BJ (cell line): ENCODE data around the gene KCND3. TPM values are rescaled to one million over a fixed set of nuclear protein-coding genes. Genes with fewer than 3 reads are reported as not detected.

Source experiments
- CTCF ChIA-PET: fragments of 350-600 bp; formaldehyde crosslinking; extraction: SDS; loops from one replicate; lab custom pipeline; 2021; ENCODE audit warnings: antibody characterized with exemption, inconsistent platforms; lab: Yijun Ruan, JAX
- POLR2A ChIA-PET: fragments of 300-600 bp; sonication (Branson Sonifier 250); formaldehyde crosslinking; extraction: SDS; loops from one replicate; lab custom pipeline; 2021; ENCODE audit warnings: antibody characterized with exemption; lab: Charles Lee
- DNase-seq: peaks from one replicate; pipeline ENCODE4 v3.0.0-alpha.2; 2011; ENCODE audit warnings: low read depth
- H3K27me3 ChIP-seq: 2 replicates; pipeline ENCODE4 v1.6.0; 2011; ENCODE audit warnings: low read length; ENCODE audit not compliant: control insufficient read depth, insufficient read depth
- H3K36me3 ChIP-seq: 2 replicates; pipeline ENCODE4 v1.5.1; 2011; ENCODE audit warnings: low read length; ENCODE audit not compliant: control insufficient read depth, insufficient read depth
- H3K4me3 ChIP-seq: 2 replicates; pipeline ENCODE4 v1.5.1; 2011; ENCODE audit warnings: low read depth, mild to moderate bottlenecking, control low read depth, low read length
- polyA plus RNA-seq: library from polyadenylated mRNA; depleted of rRNA; stranded (reverse); fragments of >200 nt; gene quantifications from 2 replicates; pipeline ENCODE4 v1.2.3, GENCODE V29; 2011
- TF ChIP-seq, protein P1 (sequence below): IDR thresholded peaks from 2 replicates; pipeline ENCODE4 v1.5.1; 2011; ENCODE audit warnings: low read depth, mild to moderate bottlenecking, control low read depth, inconsistent platforms, low read length, moderate library complexity; ENCODE audit not compliant: insufficient read depth

Gene KCND3
- polyA plus RNA-seq, 1 experiment: 3.6 TPM

DNA sequence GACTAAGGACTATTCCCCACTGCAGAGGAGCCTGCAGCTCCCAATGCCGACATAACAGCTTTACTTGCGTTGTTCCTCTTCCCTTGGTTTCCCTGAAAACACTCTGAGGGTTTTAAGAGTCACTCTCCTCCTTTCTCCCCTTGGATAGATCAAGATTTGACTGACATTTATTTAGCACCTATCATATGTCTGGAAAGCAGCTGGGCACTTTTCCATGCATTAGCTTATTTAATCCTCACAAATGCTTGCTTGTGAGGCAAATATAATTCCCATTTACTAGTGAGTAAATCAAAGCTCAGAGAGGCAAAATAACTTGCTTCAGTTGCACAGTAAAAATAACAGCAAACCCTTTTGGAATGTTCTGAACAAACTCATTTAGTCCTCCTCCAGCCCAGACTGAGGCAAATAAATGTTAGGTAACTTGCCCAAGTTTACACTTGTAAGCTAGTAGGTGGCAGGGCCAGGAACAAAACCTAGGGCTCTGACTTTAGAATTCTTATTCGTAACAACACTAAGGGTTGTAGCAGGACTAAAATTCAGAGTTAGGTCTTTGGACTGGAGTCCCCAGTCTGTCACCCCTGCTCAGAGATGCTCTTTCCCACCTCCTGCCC lies 81.4 kb downstream of the KCND3 start:
- ChIA-PET CTCF (interaction anchor here (0.6 kb wide), 1 partner anchor 212 kb away, joined by 4 read pairs; no protein-coding TSS in a partner anchor), POLR2A (no interaction called here)
- TF ChIP-seq, protein P1, sequence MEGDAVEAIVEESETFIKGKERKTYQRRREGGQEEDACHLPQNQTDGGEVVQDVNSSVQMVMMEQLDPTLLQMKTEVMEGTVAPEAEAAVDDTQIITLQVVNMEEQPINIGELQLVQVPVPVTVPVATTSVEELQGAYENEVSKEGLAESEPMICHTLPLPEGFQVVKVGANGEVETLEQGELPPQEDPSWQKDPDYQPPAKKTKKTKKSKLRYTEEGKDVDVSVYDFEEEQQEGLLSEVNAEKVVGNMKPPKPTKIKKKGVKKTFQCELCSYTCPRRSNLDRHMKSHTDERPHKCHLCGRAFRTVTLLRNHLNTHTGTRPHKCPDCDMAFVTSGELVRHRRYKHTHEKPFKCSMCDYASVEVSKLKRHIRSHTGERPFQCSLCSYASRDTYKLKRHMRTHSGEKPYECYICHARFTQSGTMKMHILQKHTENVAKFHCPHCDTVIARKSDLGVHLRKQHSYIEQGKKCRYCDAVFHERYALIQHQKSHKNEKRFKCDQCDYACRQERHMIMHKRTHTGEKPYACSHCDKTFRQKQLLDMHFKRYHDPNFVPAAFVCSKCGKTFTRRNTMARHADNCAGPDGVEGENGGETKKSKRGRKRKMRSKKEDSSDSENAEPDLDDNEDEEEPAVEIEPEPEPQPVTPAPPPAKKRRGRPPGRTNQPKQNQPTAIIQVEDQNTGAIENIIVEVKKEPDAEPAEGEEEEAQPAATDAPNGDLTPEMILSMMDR: no peak
- Histone ChIP-seq H3K36me3 (no peaks in the 10 kb centered on the region), H3K4me3 (no peak overlapping the region), H3K27me3 (no peaks in the 10 kb centered on the region)
- no peak for DNase-seq

DNA sequence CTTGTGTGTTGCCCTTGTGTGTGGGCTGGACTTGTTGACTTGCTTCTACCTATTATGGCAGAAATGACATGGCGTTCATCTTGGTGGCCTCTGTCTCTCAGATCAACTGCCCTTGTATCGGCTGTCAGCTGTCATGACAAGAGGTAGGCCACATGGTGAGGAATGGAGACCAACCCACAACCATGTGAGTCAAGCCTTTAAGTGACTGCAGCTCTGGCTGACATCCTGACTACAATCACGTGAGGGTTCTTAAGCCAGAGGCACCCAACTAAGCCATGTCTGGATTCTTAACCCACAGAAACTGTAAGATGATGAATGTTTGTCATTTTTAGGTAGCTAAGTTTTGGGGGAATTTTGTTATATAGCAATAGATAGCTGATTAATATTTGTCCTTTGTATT lies 82.1 kb downstream of the KCND3 start:
- no peak overlapping the region for H3K4me3 ChIP-seq
- H3K36me3 ChIP-seq: no peaks in the 10 kb centered on the region
- ChIA-PET POLR2A (no interaction called here), CTCF (no interaction called here)
- no peak for DNase-seq
- no peaks in the 10 kb centered on the region; the same call in 1 of the 2 replicates for H3K27me3 ChIP-seq
- TF ChIP-seq, protein P1: no peak

DNA sequence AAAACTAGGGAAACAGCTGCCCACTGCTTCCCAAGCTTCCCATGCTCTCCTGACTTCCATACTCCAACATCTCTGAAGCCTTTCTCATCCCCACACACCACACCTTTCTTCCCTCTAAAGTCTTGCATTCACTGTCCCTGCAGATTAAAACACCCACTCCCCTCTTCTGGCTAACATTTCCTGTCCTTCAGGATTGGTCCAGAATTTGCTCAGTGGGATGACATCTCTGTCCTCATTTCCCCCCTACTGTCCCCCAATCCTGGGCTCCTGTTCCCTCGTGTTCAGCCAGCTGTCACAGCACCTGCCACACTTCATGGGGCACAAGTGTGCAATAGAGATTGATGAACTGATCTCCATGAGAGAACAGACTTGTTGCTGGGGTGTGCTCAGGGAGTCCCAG lies 82.7 kb downstream of the KCND3 start:
- no peak overlapping the region for H3K4me3 ChIP-seq
- ChIA-PET POLR2A (no interaction called here), CTCF (no interaction called here)
- no peaks in the 10 kb centered on the region for H3K36me3 ChIP-seq
- H3K27me3 ChIP-seq: no peaks in the 10 kb centered on the region; the same call in 1 of the 2 replicates
- TF ChIP-seq, protein P1: no peak
- DNase-seq: no peak

DNA sequence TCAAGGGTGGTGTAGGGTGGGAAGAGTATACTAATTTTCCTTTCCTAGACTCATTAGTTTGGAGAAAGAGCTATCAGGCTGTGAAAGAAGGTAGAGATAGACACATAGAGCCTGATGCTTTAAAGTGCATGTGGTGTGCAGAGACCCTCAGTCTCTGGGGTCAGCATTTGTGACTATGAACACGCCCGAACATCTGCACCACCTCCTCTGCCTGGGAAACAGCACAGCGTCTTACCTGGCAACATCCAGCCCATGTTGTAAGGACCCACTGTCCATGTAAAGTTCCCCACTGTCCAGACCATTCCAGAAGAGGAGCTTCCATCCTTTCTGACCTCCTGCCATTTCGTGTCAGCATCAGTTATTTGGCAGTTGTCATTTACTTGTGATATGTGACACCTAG lies 83.4 kb downstream of the KCND3 start:
- CTCF ChIA-PET: no interaction called here

DNA sequence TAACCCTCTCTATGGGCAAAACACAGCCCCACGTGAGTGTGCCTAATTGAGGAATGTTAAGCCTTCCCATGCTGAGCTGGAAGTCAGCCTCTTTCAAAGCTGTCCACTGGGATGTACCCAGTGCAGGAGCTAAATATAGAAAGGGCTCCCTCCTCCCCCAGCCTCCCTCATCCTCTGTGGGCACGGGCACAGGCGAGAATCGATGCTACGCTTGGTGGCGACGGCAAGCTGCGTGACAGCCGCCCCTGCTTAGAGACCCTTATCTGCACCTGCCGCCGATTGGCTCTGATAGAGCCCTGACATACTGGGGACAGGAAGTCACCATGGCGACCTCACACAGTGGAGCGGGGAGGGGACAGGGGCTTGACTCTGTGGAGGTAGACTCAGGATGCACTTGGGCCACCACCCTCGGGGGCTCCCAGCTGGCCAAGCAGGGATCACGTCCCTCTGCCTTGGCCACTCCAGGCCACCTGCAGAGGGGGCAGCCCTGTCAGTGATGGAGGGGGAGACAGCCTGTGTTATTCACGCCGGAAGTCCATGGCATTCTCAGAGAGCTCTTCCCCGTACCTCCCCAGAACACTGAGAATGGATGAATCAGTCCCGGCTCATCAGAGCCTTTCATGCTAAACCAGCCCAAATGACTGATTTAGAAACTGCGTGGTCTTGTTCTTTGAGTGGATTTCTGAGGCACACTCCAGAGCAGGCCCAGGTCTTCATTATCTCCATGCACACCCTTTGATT lies 84.8 kb downstream of the KCND3 start:
- ChIA-PET POLR2A (interaction anchor here (0.6 kb wide), 1 partner anchor 394 kb away, joined by 4 read pairs; no protein-coding TSS in a partner anchor), CTCF (interaction anchor here (0.5 to 1.6 kb wide), 3 partner anchors 12 to 1058 kb away, joined by 3 to 6 read pairs (median 4); no protein-coding TSS in a partner anchor)
- no peak overlapping the region for H3K4me3 ChIP-seq
- H3K27me3 ChIP-seq: no peaks in the 10 kb centered on the region; the same call in 1 of the 2 replicates
- TF ChIP-seq, protein P1: no peak
- DNase-seq: no peak
- H3K36me3 ChIP-seq: no peaks in the 10 kb centered on the region

More for the DNA sequence above, 83.4 kb downstream of the KCND3 start:
- Histone ChIP-seq H3K27me3 (no peaks in the 10 kb centered on the region; the same call in 1 of the 2 replicates), H3K4me3 (no peak overlapping the region), H3K36me3 (no peaks in the 10 kb centered on the region)
- DNase-seq: no peak
- TF ChIP-seq, protein P1: no peak
- POLR2A ChIA-PET: no interaction called here
